Tibial artery (tissue), 4 donors: ENCODE data around the gene PCGF2.
"Not testable (repeated sequence)": the region's sequence is repeated elsewhere in the genome, so short reads cannot be mapped to it uniquely, and the experiment has no call there.

ENCODE experiments used
- DNase-seq, 2 donors: peaks; one replicate each; pipeline ENCODE4 v3.0.0-alpha.2; 2019
- H3K27ac ChIP-seq, 2 donors: fragments of 200-600 bp; sonication (generic) in 1 of 2; 1 replicate in 1 of 2; 2 replicates in 1 of 2; pipeline ENCODE4 v1.5.1; 2018 to 2019; ENCODE audit warnings: mild to moderate bottlenecking in 1 of 2
- H3K27me3 ChIP-seq, 2 donors: fragments of 200-600 bp; sonication (generic) in 1 of 2; one replicate each; pipeline versions ENCODE4 v1.5.1 to v1.6.0; 2016 to 2019
- H3K36me3 ChIP-seq, 3 donors: fragments of 200-600 bp; sonication (generic) in 2 of 3; one replicate each; pipeline ENCODE4 v1.5.1; 2016 to 2019; ENCODE audit warnings: mild to moderate bottlenecking in 2 of 3
- H3K4me1 ChIP-seq, 4 donors: fragments of 200-600 bp; sonication (generic) in 2 of 4; 1 replicate in 3 of 4; 2 replicates in 1 of 4; pipeline ENCODE4 v1.5.1; 2016 to 2019
- H3K4me3 ChIP-seq, 2 donors: fragments of 200-600 bp; sonication (generic) in 1 of 2; 1 replicate in 1 of 2; 2 replicates in 1 of 2; pipeline ENCODE4 v1.5.1; 2018 to 2019; ENCODE audit warnings: mild to moderate bottlenecking in 2 of 2
- H3K9me3 ChIP-seq, 3 donors: fragments of 200-600 bp; sonication (generic) in 1 of 3; one replicate each; pipeline ENCODE4 v1.5.1; 2016 to 2019
- CTCF ChIP-seq, 2 experiments: fragments of 200-600 bp in 1 of 2; fragments of 450-650 bp in 1 of 2; IDR thresholded peaks; one replicate each; pipeline ENCODE4 v1.5.1; 2017 to 2019; ENCODE audit warnings: antibody characterized with exemption in 2 of 2, mild to moderate bottlenecking in 1 of 2, moderate library complexity in 1 of 2
- intact Hi-C: fragments of 100-400 bp; cut with DNase I; formaldehyde crosslinking; loops from one replicate; pipeline ENCODE4 v1.15.0; 2023; ENCODE audit warnings: low total_unique reads

The PCGF2 gene

DNA sequence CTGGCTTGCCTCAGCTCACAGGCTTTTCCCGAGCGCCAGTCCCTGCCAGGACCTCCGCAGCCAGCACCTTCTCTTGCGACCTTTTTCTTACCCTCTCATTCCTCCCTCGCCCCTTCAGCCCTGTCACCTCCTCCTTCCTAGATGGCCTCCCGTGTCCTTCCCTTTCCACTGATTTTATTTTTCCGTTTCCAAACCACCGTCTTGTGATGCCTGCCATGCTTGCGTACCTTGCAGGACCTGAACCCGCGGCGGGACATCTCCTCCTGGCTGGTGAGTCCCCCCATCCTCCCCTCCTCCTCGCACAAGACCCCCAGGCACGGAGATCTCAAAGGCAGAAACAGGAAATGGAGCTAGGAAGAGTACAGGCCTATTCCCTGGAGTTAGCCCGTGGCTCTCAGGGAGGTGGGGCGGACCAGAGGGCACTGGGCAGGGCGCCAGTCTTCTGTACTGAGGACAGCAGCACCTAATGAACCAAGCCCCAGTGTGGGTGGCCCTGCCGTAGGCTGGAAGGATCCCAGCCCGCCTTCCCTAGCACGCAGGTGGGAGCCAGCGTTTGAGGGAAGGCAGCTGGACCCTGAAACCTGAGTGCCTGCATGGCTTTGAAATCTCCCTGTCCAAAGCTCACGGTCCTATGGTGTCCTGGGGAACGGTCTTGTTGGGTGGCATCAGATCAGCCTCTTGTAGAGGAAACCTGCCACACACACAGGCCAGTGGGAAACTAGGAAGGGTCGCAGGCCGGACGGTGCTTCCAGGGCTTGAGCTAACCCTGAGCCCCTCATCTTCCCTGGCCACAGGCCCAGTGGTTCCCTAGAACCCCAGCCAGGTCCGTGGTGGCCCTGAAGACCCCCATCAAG lies 17.4 kb downstream of the PCGF2 start:
- H3K27ac ChIP-seq: peak overlapping the region; percentile 86 to 94
- TF ChIP-seq CTCF (IDR thresholded peaks at IDR 0.05): no peak
- peak overlapping the region; percentile 68 to 79 for H3K4me3 ChIP-seq
- H3K36me3 ChIP-seq: peaks cover 7 to 35% (median 20%) of the 10 kb centered on the region in 3 donors
- H3K4me1 ChIP-seq: peaks cover 0 to 52% (median 43%) of the 10 kb centered on the region in 4 donors
- intact Hi-C loops: loop anchor here (10.0 kb wide), 1 partner anchor 376 kb away; the partner anchor contains the start of gene SOCS7
- DNase-seq: peak; percentile 65 to 91
- no peaks in the 10 kb centered on the region for H3K27me3 ChIP-seq
- no peaks in the 10 kb centered on the region for H3K9me3 ChIP-seq

DNA sequence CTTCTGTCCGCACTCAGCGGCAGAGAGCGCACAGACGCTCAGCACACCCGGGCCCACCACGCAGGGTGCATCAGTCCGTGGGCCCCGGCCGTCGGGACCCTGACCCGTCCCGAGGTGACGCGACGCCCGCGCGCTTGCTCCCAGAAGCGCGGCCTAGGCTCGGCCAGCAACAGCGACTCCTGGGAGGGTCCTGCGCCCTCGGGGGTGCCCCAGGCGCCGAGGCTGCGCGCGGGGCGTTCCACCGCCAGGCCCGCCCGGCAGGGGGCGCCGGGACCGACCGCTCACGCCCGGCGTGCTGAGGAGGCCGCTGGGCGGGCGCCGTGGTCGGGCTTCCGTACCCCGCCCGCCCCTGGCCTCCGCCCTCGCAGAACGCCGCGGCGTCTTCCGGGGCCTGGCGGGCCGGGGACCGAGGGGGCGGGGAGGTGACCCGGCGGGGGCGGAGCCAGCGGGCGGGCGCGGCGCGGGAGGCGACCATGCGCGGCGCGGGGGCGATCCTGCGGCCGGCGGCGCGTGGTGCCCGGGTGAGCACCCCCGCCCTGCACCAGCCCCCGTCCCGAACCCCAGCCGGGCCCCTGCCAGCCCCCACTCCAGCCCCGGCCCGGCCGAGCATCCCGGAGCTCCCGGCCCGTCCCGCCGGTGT lies 18.1 kb downstream of the PCGF2 start, which contains the start of gene CISD3:
Gene CISD3 (plus strand): TSS at position 456 of the 640 bp plus-strand sequence. CDS start 18 bp downstream, at position 474.
- H3K4me1 ChIP-seq: peaks cover 0 to 45% (median 37%) of the 10 kb centered on the region in 4 donors
- peak within 1 kb of the TSS; percentile 68 to 79 for H3K4me3 ChIP-seq
- intact Hi-C loops: loop anchor here (10.0 kb wide), 1 partner anchor 375 kb away; the partner anchor contains the start of gene SOCS7
- no peaks in the 10 kb centered on the region for H3K27me3 ChIP-seq
- H3K9me3 ChIP-seq: no peaks in the 10 kb centered on the region
- H3K27ac ChIP-seq: peak within 1 kb of the TSS; percentile 86 to 94
- H3K36me3 ChIP-seq: peaks cover 7 to 35% (median 24%) of the 10 kb centered on the region in 3 donors
- peak; percentile 60 to 96 for TF ChIP-seq CTCF (IDR thresholded peaks at IDR 0.05)
- DNase-seq: peak; percentile 76 to 91

DNA sequence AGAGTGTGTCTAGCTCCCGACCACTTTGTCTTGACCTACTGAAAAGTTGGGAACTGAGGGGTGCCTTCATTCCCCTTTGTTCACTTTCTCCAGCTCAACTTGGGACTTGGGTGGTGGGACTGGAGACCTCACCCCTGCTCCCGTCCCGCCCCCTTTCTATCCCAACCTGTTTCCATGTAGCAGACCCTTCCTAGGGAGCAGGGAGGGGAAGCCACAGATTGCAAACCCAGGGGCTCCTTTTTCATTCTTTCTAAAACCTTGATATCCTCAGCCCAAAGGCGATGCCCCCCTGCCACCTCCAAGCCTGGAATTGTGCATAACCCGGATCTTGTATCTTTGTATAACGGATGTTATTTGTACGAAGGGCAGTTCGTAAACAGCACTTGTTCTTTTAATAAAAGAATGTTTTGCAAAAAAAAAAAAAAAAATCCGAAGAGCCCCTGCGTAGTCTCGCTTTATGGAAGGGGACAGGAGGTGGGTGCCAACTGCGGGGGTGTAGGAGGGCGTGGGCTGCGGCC lies 18.7 kb downstream of the PCGF2 start:
- DNase-seq: no peak
- intact Hi-C loops: no loop called here
- Histone ChIP-seq H3K4me1 (peaks cover 0 to 47% (median 36%) of the 10 kb centered on the region in 4 donors), H3K36me3 (peaks cover 7 to 41% (median 29%) of the 10 kb centered on the region in 3 donors), H3K27me3 (no peaks in the 10 kb centered on the region), H3K4me3 (peak overlapping the region; percentile 68 to 79), H3K9me3 (no peaks in the 10 kb centered on the region), H3K27ac (peak overlapping the region; percentile 86 to 94)
- TF ChIP-seq CTCF (IDR thresholded peaks at IDR 0.05): no peak

GRCh38 chr17:38728290-38728831 lies 19.8 kb downstream of the PCGF2 start:
- no peak for TF ChIP-seq CTCF (IDR thresholded peaks at IDR 0.05)
- intact Hi-C loops: no loop called here
- no peak for DNase-seq
- H3K27me3 ChIP-seq: no peaks in the 10 kb centered on the region
- no peaks in the 10 kb centered on the region for H3K9me3 ChIP-seq
- no peak overlapping the region for H3K4me3 ChIP-seq
- H3K27ac ChIP-seq: peak overlapping the region in 1 of 2 donors; percentile 94
- peaks cover 4 to 42% (median 22%) of the 10 kb centered on the region in 3 donors for H3K36me3 ChIP-seq
- H3K4me1 ChIP-seq: peaks cover 0 to 44% (median 35%) of the 10 kb centered on the region in 4 donors

- no peak for TF ChIP-seq CTCF (IDR thresholded peaks at IDR 0.05)
- intact Hi-C loops: no loop called here
- no peak for DNase-seq
Observed at GRCh38 chr17:38727736-38728135, 20.4 kb downstream of the PCGF2 start.

GRCh38 chr17:38726145-38726544 lies 22.0 kb downstream of the PCGF2 start:
- H3K27ac ChIP-seq, H3K9me3 ChIP-seq, H3K27me3 ChIP-seq, intact Hi-C loops, DNase-seq, H3K4me3 ChIP-seq: not testable (repeated sequence)
- peaks cover 10 to 54% (median 38%) of the 10 kb centered on the region in 3 donors for H3K36me3 ChIP-seq
- H3K4me1 ChIP-seq: peaks cover 0 to 23% (median 15%) of the 10 kb centered on the region in 4 donors

More at GRCh38 chr17:38727736-38728135, 20.4 kb downstream of the PCGF2 start:
- Histone ChIP-seq H3K27ac (no peak overlapping the region), H3K9me3 (no peaks in the 10 kb centered on the region), H3K4me3 (no peak overlapping the region), H3K27me3 (no peaks in the 10 kb centered on the region), H3K36me3 (peaks cover 3 to 43% (median 24%) of the 10 kb centered on the region in 3 donors), H3K4me1 (peaks cover 0 to 39% (median 30%) of the 10 kb centered on the region in 4 donors)
